ENCODE measurements around the gene PLP2.

PLP2 gene

DNA sequence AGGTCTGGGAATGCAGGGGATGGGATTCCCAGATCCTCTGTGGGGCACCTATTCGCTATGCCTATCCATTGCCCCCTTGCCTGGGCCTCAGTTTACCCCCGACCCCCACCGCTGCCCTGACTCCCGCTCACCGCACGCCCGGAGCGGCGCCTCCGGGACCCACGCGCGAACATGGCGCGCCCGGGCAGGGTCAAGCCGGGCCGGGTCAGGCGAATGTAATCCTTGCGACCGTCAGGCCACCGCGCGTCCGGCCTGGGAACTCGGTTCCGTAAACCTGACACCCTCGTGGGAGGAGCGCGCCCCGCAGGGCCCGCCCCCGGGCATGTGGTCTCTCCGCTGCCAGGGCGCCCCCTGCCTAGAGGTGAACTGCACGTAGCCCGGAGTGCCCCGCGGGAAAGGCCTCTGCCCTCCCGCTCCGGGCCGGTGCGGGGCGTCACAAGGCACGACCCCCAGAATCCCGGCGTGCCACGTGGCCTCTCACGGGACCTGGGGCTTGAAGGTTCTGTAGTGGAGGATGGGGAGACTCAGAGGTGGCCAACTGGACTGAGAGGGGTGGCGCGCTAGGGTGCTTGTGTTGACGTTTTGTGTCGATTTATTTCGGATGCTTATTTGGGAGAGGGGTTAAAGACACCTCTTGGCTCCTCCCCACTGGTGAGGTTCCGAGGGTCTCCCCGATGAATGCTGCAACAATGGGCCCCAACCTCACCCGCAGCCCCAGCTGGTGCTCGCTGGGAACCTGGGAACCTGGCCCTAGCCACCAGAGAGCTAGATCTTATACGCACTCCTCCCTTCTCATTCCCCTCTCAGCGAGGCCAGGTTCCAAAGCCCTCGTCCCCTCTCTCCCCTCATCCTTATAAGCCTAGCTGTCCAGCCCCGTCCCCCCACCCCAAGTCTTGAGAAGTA lies 14.7 kb downstream of the PLP2 start, which contains the start of gene PRICKLE3:
Gene PRICKLE3 (minus strand): TSS at position 249 of the 903 bp plus-strand sequence. CDS start 76 bp downstream, at position 173.
- peak; percentile 69 for DNase-seq (ENCODE audit: low spot score)

DNA sequence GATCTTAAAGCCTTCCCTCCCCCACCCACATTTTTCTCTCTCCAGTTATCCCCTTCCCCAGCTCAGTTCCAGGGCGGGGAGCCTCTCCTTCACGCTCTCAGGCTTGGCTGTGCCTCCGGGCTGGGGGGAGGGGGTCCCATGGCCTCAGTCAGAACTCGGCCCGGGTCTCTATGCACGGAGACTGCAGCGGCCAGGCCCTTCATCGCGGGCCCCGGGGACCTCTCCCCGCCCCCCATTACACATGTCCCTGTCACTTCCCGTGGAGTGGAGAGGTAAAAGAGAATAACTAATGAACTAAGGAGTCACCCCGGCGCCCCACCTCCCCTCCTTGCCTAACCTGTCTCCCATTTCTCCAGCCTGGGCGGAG lies 15.3 kb downstream of the PLP2 start:
- DNase-seq (ENCODE audit: low spot score), result no peak

DNA sequence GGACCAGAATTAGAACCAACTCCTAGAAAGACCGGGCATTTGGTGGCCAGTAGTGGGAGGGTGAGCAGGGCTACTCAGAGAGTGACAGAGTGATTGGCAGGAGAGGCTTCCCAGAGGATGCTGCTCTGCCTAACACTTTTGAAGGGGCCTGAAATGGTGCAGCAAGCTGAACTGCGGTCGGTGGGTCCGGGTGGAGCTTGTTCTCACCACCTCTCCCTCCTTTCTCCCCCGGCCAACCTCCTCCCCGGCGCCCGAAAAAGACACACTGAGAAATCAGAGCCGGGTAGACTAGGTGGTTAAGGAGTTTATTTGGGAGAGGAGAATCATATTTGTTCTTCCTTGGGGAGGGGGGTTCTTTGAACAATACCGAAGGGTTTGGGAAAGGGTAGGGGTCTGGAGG lies 15.8 kb downstream of the PLP2 start:
- DNase-seq (ENCODE audit: low spot score), result no peak

DNA sequence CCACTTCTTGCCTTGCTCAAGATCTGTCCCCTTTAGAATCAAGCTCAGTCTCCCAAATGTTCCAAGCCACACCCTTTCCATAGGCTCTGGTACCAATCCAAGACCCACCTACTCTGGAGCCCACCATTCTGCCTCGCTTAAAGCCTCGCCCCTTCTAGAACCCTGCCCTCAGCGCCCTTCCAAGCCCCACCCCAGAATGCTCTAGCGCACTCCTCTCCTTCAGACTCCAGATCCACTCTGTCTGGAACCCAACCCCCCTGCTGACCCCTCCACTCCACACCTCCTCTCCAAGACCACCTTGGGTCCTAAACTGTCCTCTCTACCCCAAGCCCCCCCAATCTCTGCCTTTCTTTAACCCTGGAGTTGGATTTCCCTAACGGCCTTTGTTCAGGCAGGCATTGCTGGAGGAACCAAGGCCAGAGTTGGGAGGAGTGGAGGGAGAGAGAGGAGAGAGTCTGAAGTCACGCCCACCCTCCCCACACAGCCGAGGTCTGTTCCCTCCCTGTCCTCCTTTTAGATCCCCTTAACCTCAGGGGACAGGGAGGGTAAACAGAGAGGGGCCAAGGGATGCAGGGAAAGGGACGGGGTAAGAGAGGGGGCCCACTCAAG lies 16.9 kb downstream of the PLP2 start:
- DNase-seq (ENCODE audit: low spot score), result no peak

DNA sequence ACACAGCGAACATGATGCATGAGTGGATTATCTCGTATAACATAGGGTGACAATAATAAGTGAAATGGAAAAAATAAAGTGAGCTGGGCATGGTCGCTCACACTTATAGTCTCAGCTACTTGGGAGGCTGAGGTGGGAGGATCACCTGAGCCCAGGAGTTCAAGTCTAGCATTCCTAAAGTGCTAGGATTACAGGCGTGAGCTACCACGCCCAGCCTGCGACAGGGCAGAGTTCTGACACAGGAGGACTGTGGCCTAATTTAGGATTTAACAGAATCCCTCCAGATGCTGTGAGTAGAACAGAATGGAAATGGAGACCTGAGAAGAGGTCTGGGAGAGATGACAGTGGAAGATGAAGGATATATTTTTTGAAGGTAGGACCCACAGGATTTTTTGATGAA lies 17.9 kb downstream of the PLP2 start:
- no peak for DNase-seq (ENCODE audit: low spot score)

DNA sequence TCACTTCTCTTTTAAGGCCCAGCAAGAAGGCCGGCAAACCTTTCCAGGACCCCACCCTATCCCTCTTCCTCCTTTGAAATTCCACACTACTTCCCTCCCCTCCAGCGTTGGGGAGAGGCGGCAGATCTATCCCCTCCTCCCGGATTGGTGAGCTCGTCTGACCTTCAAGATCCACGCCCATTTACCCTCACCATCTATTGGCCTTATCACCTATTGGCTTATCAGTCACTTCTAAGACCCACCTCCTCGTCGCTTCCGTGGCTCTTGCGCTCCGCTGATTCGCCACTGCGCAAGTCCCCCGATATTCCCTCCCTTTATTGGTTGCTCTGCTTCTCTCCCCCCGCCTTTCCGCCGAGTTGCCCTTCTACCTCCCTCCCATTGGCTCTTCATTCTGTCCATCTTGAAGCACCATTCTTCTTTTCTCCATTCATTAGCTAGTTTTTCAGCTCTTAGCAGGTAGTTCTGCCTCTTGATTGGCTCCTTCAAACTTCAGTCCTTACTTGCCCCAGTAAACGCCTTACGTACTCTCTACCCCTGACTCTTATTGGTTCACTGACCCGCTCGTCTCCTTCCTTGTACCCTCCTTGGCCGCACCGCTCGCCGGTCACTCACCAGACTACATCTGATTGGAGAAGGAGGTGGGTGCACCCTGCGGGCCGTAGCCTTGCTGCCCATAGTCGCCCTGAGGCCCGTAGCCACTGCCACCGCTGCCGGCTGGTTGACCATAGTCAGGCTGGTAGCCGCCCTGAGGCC lies 19.3 kb downstream of the PLP2 start:
- DNase-seq (ENCODE audit: low spot score), result peak; percentile 93

DNA sequence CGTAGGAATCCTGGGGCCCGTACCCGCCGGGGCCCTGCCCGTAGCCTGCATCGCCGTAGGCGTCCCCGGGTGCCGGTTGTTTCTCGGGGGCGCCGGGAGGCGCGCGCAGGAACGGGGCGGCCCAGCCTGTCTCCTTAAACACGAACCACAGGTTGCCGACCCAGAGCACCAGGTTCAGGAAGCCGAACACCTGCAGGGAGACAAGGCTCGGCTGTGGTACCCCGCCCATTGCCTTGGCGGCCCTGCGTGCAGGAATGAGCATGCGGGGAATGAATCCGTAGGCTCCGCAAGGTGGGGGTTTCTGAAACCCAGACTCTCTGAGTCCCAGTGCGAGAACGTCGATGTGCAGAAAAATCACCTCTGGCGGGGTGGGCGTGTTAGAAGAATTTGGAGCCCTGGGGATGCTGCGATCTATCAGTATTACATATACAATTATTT lies 19.9 kb downstream of the PLP2 start:
- no peak for DNase-seq (ENCODE audit: low spot score)

DNA sequence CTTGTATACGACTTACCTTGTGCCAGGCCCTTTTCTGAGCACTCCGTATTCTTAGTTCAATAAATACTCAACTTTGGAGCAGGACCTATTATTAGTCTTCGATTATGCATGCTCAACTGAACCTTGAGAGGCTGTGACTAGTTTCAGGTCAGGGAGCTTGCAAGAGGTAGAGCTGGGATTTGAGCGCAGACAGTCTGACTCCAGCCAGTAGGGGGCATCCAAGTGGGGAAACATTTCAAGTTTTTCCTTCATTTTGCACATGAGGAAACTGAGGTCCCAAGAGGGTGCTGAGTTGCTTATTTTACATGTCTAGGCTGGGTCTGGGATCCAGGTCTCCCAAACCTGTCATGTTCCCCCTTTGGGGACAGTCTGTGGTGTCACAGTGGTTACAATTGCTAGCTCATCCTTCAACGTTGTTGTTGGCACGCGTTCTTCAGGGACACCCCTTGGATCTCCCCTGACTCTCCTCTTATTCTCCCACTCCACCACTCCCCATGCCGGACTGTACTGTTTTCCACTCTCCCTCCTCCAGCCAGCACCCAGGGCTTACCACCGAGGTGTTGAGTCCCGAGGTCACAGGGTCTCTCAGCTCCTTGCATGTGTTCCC lies 21.1 kb downstream of the PLP2 start:
- peak; percentile 28 for DNase-seq (ENCODE audit: low spot score)

DNA sequence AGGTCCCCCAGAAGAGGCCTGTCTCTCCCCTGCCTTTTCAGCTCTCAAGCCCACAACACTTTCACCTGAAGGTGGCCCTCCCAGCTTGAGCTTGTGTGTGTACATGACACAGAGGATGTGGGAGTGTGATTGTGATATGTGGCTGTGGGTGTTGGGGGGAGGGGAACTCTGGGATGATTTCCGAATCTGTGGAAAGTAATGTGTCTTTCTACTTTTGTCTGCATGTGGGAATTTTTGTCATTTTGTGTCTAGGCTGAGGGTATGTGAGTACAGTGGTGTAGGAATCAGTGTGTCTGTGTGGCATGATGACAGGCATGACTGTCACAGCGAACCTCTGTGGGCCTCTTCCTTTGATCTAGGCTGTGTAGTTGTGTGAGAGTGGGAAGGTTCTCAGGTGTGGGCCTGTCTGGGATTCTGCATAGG lies 21.9 kb downstream of the PLP2 start:
- no peak for DNase-seq (ENCODE audit: low spot score)

DNA sequence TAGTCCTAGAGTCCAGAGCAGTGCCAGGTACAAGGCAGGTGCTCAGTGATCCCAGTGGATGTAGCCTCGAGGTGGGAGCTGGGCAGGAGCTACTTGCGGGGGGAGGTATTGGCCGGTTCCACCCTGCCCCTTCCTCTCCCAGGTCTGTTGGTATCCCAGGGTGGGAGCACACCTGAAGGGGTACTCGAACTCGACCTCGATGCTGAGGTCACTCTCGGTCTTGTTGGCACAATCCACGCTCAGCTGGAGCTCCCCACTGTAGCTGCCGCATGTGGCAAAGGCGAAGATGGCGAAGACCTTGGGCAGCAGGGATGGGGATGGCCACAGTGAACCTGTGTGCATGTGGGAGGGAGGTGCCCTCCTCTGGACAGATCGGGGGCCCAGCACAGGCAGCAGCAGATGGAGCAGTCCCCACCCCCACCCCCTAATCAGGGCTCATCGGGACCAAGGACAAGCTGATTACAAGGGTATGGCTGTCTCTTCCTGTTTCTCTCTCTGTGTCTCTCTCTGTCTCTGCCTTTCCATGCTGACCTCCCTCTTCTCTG lies 25.9 kb downstream of the PLP2 start:
- no peak for DNase-seq (ENCODE audit: low spot score)

DNA sequence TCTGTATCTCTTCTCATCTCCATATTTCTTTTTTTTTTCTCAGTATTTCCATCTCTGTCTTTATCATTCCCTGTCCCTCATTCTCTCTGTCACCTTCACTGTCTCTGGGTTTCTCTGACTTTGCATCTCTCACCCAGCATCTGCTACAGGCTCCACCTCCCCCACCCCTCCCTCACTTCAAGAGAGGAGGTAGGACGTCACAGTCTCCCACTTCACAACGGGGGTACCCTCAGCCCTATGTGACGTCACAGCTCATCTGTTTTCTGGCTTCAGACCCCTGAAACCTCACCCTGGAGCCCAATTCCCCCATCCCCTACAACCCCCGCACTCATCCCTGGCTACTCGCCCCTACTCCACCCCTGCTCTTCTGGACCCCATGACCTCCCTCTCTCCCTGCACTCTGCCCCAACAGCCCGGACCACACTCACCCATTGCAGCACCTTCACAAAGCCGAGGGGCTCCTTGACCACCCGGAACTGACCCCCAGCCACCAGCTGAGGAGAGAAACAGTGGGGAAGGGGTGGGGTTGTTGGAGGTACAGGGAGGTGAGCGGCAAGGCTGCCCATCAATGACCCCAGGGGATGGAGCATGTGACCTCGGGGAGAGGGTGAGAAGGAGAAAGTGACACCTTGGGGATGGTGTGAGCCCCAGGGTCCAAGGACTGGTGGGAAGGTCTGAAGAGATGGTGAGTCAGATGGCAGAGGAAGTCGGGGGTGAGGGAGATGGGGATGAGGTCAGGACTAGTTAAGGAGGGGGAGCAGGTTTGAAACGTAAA lies 27.0 kb downstream of the PLP2 start:
- DNase-seq (ENCODE audit: low spot score), result no peak

DNA sequence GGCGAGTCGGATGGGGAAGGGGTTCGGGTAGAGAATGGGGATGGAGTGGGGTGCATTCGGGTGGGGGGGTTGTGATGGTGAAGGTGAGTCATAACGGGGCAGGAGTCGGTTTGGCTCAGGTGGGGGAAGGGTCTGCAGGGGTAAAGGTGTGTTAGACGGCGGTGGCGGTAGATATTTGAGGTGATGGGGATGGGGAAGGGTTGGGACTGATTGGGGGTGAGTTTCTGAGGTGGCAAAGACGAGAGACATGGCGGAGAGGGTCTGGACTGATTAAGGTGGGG lies 27.6 kb downstream of the PLP2 start:
- DNase-seq (ENCODE audit: low spot score), result no peak

DNA sequence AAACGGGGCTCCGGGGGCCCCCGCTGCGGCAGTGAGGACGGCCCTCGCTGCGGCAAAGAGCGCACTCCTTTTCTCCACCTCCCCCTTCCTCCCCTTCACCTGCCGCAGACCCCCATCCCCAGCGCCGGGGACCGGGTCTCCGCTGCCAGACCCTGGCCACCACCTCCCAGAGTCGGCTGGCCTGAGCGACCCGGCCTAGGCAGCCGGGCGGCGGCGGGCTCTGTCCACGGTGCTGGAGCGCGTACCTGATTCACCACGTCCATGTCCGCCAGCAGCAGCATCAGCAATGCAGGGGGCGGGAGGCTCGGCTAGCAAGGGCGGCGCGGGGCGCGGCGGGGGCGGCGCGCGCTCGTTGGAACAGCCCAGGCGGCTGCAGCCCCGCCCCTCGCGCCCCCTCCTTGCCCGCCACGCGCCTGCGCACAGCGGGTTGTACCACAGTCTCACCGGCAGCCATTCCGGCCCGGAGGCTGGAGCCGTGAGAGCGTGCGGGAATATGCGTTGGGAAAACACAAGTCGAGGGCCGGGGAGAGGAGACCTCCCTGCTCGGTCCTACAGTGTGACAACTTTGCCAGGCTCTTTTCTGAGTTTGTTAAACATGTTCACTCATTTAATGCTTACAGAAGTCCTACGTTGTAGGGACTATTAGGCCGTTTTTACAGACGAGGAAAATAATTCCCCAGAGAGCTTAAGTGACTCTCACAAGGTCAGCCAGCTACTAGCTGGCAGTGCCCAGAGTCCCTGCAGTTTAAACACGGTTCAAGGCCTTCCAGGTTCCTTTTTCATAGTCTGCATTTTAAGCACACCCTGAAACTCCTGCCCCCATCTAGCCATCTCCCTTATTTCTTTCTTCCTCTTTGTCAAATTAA lies 28.4 kb downstream of the PLP2 start, which contains the start of gene SYP:
Gene SYP (minus strand): TSS at position 288 of the 866 bp plus-strand sequence. CDS start 7 bp downstream, at position 281.
- peak; percentile 88 for DNase-seq (ENCODE audit: low spot score)

DNA sequence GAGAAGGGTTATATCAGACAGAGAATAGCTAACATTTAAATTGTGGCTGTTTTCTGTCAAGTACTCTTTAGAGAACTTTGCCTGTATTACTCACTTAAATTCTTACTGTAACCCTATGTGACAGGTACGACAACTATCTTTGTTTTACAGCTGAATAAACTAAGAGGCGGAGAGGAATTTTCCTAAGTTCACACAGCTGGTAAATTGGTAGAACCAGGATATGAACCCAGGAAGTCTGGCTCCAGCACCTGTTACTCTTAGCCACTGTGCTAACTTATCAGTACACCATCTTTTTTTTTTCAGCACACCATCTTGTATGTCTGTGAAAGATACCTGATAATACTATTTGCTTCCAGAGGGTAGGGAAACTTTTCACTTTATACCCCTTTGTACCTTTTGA lies 30.3 kb downstream of the PLP2 start:
- DNase-seq (ENCODE audit: low spot score), result no peak

DNA sequence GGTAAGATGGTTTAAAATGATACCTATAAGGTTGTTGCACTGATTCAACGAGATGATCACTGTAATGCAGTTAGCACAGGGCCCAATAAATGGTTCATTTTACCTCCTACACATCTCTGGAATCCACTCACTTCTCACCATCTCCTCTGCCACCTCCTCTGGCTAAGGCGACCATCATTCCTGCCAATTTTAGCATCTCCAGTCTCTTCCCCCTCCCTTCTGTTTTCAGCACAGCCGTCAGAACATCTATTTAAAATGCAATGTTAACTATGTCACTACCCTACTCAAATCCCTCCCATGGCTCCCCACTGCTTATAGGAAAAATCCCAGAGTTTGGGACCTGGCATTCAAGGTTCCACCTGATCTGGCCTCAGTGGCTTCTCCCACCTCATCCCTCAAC lies 31.8 kb downstream of the PLP2 start:
- DNase-seq (ENCODE audit: low spot score), result no peak

DNA sequence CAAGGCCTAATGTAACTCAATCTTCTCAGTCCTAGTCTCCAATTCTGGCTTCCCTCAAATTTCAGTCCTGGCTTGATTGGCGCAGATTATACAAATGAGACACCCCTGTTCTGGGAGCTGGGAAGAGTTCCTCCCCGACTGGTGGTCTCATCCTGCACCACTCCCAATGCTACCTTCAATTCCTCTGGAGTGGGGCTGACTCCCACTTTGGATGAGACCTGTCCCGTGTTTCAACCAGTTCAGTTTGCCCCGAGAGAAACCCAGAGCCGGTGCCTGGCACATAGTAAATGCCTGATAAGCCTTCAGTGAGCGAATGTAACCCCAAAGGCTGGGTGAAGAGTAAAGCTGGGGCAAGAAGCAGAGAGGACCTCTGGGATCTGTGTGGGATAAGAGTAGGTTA lies 32.3 kb downstream of the PLP2 start:
- DNase-seq (ENCODE audit: low spot score), result no peak

DNA sequence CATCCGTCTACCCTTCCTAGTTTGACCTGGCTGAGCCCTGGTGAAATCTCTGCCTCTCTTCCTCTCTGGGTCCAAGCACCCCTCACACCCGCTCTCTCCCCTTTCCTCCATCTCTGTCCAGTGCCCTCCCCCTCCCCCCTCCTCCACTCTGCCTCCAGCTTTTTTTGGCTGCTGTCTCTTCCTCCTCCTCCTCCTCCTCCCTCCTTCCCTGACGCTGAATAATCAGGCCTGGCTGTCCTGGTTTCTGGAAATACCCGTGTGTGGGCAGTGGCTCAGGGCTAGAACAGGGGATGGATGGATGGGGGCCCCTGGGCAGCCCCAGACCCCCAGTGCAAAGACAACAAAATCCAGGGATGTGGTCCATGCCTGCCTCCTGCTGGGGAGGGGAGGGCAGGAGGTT lies 33.0 kb downstream of the PLP2 start:
- no peak for DNase-seq (ENCODE audit: low spot score)

DNA sequence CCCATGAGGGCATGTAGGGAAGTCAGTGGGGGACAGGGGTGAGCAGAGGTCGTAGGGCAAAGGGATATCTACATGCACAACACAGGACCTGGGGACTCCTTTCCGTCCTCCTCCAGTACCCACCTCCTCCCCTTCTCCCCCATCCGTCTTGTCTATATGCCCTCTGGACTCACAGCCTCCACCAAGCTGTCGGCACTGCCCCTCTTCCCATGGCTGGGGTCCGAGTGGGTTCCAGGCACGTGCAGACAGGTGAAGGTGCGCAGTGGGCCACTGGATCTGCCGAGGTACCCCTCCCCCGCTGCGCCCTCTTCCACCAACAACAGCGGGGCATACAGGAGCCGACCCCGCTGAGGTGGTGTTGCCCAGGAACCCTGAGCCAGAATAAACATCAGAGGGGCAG lies 33.7 kb downstream of the PLP2 start:
- no peak for DNase-seq (ENCODE audit: low spot score)

DNA sequence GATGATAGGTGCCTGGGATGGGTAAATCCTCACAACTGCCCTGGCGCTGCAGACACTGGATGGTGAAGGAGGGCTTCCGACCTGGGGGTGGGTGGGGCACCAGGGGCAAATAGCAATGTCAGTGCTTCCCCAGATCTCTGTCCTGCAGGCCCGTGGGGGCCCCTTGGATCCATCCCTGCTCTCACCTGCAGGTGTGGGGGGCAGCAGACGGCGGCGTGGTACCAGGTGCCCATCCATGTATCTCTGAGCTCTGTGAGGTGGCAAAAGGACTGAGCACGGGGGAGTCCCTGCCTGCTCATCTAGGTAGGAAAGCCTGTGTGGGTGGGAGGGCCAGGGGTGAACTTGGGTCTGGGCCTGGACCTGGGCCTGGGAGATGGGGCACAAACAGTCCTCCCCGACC lies 34.8 kb downstream of the PLP2 start:
- DNase-seq (ENCODE audit: low spot score), result no peak

DNA sequence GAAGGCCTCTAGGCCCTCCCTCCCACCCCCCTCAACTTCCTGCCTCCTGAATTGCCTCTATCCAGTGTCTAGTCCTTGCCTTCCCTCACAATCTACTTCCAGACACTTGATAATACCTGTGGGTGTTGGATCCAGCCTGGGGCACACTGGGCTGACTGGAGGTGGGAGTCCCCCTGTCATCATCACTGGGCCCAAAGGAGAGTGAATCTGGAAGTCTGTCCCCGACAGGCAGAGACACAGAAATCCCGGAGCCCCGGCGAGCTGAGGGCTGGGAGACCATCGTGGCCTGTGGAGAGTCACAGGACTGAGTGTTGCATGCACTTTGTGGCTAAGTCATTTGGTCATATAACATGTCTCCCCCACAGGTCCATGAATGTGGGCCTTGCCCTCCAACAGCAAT lies 36.7 kb downstream of the PLP2 start:
- DNase-seq (ENCODE audit: low spot score), result no peak

Measured in CD4-positive, alpha-beta T cell treated with Interleukin-6 at 100 ng/mL for 8 hours (primary cell).